GM19397 (cell line): Measurements from ENCODE around the gene FBRS.
"Not testable (repeated sequence)": the region's sequence is repeated elsewhere in the genome, so short reads cannot be mapped to it uniquely, and the experiment has no call there.

Experiments used
- ATAC-seq: cut with Tn5 transposase; IDR thresholded peaks from one replicate; pipeline ENCODE4 v1.9.1; 2021; ENCODE audit warnings: mild to moderate bottlenecking, moderate library complexity; ENCODE audit not compliant: unreplicated experiment

Gene FBRS

GRCh38 chr16:30657866-30658730 is at the start of gene FBRS:
Gene FBRS, plus strand, starts transcription at chr16:30658431. Its CDS starts 1,088 bp downstream, at chr16:30659519.
- peak; percentile 64 for ATAC-seq

GRCh38 chr16:30609002-30609925 is 49.0 kb upstream of the FBRS start:
- peak; percentile 27 for ATAC-seq

DNA sequence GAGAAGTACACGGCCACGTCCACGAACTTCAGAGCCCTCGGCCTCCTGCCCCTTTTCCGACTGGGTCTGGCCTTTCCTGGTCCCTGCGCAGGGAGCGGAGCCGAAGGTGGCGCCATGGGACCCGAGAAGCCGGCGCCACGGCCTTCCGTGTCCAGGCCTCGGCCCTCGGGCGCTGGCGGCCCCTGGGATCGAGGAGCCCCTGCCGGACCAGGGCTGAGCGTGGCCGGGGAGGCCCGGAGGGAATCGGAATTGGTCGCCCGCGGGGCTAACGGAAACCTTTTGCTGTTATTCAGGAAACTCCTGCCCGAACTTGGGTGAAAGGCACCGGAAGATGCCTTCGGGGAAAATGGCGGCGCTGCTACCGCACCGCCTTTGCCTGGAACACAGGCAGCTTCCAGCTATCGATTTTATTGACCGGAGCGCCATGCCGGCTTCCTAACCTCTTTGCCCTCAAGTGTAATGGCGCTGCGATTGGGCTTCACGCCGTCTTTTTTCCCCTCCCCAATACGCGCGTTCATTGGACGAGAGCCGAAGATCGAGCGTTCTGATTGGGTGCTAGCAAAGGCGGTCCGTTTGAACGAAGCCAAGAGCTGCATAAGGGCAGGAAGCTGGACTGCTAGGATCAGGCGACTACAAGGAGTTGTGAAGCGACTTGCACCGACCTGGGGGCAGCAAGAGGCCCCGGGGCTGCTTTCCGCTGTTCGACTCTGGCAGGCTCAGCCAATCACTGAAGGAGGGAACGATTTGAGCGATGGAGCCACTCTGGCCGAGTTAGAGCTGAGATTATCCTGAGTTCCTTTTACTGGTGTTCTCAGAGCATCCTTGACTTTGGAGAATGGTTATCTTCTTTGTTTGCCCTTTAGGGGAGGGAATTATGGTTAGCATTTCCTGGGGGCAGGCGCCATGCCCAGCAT is 48.0 kb upstream of the FBRS start, which contains the start of gene ZNF689:
ZNF689 (minus strand) TSS at position 464 of the 914 bp plus-strand sequence; CDS start at position 116, 348 bp downstream.
- ATAC-seq, result peak; percentile 88

- no peak for ATAC-seq
These were observed 42.7 kb upstream of the FBRS start for GRCh38 chr16:30615358-30616091.

DNA sequence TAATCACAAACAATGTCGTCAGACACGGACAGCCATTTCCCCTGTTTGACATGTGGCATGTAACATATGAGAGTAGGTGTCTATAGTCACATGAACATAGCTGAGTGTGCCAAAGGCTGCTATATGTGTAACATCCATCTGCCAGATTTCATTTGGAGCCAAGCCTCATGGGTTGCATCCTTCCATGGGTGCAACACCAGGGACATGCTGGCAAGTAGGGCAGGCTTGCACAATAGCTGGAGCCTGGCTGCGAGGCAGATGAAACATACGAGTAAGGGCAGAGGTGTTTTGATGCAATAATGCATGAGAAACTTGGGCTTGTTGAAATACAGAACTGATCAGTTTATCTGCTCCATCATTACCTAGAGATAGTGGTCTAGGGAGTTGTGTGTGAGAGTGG is 39.0 kb upstream of the FBRS start:
- ATAC-seq, result no peak

DNA sequence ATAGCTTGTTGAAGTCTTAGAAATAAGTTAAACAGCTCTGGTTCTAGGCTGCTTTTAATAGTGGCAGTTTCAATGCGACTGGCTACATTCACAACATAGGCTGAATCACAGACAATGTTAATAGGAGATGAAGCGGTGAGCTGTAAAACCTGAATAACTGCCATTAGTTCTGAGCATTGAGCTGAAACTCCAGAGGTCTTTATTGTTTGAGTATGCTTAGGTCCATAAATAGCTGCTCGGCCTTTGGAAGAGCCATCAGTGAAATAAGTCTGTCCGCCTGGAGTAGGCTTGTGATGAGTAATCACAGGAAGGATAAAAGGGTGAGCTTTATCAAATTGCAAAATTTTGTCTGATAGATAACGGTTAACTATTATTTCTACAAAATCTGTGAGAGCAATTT is 38.6 kb upstream of the FBRS start:
- ATAC-seq, result no peak

GRCh38 chr16:30620169-30620568 is 38.1 kb upstream of the FBRS start:
- ATAC-seq, result no peak

- no peak for ATAC-seq
These were observed 36.5 kb upstream of the FBRS start for GRCh38 chr16:30621765-30622164.

- ATAC-seq, result no peak
These were observed 35.7 kb upstream of the FBRS start for GRCh38 chr16:30622455-30623032.

GRCh38 chr16:30623536-30624283 is 34.5 kb upstream of the FBRS start:
- ATAC-seq, result no peak

DNA sequence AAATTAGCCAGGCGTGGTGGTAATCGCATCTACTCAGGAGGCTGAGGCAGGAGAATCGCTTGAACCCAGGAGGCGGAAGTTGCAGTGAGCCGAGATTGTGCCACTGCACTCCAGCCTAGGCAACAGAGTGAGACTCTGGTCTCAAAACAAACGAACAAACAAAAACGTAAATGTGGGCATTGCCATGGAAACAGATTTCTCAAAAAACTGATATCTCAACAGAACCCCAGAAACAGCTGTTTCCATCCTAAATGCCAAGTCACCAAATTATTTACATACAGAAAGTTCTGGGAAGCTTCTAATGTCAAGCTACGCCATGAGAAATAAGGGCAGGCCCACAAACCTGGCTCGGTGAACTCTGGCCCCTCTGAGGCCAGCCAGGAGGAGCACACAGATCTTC is 32.0 kb upstream of the FBRS start:
- no peak for ATAC-seq

GRCh38 chr16:30628628-30629540 is 29.3 kb upstream of the FBRS start:
- no peak for ATAC-seq

- ATAC-seq, result not testable (repeated sequence)
These were observed 25.8 kb upstream of the FBRS start for GRCh38 chr16:30632454-30632853.

GRCh38 chr16:30633526-30633925 is 24.7 kb upstream of the FBRS start:
- ATAC-seq, result no peak

GRCh38 chr16:30636599-30636998 is 21.6 kb upstream of the FBRS start:
- ATAC-seq, result no peak

- ATAC-seq, result not testable (repeated sequence)
These were observed 21.1 kb upstream of the FBRS start for GRCh38 chr16:30637139-30637538.

- no peak for ATAC-seq
These were observed 20.3 kb upstream of the FBRS start for GRCh38 chr16:30637944-30638343.
